ENCODE measurements around the gene LMF2. TPM values are rescaled to one million over a fixed set of nuclear protein-coding genes. Genes with fewer than 3 reads are reported as not detected.
A peak's percentile ranks its signal among the peaks of the same experiment; 100 is the strongest.
"Not testable (repeated sequence)": the region's sequence is repeated elsewhere in the genome, so short reads cannot be mapped to it uniquely, and the experiment has no call there.

LMF2 gene
- polyA plus RNA-seq, 4 donors = 40.4 to 61.4 (median 41.9) TPM

DNA sequence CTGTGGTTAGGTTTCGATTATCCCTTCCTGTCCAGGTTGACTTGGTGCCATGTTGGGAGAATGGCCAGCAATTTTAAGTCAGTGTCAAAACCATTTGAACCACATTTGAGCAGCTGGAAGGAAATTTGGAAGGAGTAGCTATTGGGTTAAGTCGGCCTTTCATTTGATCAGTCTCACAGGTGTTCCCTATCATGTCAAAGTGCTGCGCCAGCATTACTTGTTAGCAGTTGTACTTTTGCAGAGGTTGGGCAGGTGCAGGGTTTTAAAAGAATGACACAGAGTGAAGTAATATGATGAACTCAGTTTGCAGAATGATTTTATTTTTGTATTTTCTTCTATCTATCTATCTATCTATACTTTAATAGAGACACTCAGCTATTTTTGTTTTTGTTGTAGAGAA is 28.7 kb upstream of the LMF2 start:
- no peak for DNase-seq (ENCODE audit: low read depth in 4 of 4, low spot score in 3 of 4)

DNA sequence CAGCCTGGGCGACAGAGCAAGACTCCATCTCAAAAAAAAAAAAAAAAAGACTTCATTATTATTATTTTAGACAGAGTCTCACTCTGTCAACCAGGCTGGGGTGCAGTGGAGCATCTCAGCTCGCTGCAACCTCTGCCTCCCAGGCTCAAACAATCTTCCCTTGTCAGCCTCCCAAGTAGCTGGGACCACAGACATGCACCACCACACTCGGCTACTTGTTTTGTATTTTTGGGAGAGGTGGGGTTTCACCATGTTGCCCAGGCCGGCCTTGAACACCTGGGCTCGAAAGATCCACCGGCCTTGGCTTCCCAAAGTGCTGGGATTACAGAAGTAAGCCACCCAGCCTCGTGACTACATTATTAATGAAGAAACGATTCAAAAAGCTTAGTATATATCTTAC is 27.6 kb upstream of the LMF2 start:
- DNase-seq (ENCODE audit: low read depth in 4 of 4, low spot score in 3 of 4) = no peak

GRCh38 chr22:50533856-50534711 is 26.6 kb upstream of the LMF2 start:
- DNase-seq (ENCODE audit: low read depth in 4 of 4, low spot score in 3 of 4) = not testable (repeated sequence)

- no peak for DNase-seq (ENCODE audit: low read depth in 4 of 4, low spot score in 3 of 4)
Measured at GRCh38 chr22:50532824-50533796, 25.6 kb upstream of the LMF2 start.

- no peak for DNase-seq (ENCODE audit: low read depth in 4 of 4, low spot score in 3 of 4)
Measured at GRCh38 chr22:50531962-50532674, 24.6 kb upstream of the LMF2 start.

DNA sequence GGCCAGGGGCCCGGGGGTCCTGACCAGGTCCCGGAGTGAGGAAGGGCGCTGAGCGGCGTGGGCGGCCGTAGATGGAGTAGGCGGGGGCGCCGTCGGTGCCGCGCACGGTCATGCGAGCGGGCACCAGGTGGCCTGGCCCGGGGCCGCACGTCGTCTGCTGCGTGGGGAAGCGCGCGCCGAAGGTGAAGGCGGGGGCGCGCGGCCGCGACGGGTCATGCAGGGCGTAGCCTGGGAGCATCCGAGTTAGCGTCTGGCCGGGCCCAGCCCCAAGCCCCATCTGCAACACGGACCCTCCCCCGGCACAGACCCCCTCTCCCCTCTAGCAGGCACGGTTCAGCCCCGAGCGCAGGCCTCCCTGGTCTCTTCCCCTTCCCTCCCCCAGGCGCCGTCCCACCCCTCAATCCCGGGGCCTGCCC is 24.1 kb upstream of the LMF2 start:
- DNase-seq (ENCODE audit: low read depth in 4 of 4, low spot score in 3 of 4) = no peak

DNA sequence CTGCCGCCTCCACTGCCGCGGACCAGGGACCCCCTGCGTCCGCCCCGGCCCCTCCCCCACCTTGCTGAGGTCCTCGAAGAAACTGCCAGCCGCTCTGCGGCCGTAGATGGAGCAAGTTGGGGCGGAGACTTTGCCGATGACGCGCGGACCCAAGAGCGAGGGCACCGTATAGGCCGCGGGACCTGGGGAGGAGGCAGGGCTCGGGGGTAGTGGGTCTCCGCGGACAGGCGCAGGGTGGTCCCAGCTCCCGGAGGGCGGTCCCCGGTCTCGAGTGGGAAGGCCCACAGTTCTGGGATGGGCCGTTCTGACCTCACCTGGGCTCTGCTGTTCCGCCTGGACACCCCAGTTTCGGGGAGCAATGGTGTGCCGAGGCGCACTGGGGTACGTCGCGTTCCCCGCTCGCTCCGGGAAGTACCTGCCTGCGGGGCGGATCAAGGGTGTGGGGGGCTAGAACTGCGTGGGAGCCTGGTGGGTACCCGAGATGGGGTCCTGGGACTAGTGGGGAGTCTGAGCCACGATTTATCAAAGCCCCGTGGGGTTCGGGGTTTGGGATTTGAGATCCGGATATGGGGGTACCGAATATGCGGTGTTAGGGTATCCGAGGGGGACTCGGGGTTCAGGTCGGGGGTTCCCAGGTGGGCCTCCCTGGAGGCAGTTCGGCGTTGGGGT is 23.5 kb upstream of the LMF2 start:
- DNase-seq (ENCODE audit: low read depth in 4 of 4, low spot score in 3 of 4) = no peak

DNA sequence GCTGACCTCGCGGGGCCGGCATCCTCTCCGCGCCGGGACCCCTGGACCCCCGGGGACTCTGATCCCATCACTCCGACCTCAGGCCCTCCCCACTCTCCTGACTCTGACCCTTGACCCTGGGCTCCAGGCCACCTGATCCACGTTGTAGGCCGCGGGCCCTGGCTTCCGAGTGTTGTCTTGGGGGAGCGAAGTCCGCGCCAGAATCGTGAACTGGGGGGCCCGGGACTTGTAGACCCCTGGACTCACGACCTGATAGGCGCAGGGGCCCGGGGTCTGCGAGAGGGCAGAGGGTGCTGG is 23.0 kb upstream of the LMF2 start:
- DNase-seq (ENCODE audit: low read depth in 4 of 4, low spot score in 3 of 4) = no peak

GRCh38 chr22:50529897-50530579 is 22.5 kb upstream of the LMF2 start, which contains the start of gene TYMP:
TSS of gene TYMP (minus strand) at chr22:50530012. CDS start at chr22:50529709, 303 bp downstream.
- no peak for DNase-seq (ENCODE audit: low read depth in 4 of 4, low spot score in 3 of 4)

DNA sequence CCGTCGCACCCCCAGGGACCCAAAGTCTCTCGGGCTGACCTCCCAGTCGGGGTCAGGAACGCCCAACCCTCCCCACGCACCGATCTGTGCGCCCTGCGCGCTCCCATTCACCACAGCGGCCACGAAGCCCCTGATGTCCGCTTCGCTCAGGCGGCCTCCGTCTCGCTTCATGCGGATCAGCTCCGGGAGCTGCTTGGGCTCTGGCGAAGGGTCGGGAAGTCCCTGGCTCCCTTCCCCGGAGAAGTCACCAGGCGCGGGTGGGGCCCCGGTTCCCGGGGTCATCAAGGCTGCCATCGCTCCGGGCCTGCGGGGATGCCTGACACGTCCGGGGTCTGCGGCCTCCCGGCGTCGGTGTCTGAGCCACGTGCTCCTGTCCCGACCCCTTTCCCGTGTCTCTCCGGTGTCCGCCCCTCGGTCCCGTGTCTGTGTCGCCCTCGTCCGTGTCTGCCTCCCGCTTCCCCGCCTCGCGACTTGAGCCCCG is 22.0 kb upstream of the LMF2 start:
- DNase-seq (ENCODE audit: low read depth in 4 of 4, low spot score in 3 of 4) = no peak

DNA sequence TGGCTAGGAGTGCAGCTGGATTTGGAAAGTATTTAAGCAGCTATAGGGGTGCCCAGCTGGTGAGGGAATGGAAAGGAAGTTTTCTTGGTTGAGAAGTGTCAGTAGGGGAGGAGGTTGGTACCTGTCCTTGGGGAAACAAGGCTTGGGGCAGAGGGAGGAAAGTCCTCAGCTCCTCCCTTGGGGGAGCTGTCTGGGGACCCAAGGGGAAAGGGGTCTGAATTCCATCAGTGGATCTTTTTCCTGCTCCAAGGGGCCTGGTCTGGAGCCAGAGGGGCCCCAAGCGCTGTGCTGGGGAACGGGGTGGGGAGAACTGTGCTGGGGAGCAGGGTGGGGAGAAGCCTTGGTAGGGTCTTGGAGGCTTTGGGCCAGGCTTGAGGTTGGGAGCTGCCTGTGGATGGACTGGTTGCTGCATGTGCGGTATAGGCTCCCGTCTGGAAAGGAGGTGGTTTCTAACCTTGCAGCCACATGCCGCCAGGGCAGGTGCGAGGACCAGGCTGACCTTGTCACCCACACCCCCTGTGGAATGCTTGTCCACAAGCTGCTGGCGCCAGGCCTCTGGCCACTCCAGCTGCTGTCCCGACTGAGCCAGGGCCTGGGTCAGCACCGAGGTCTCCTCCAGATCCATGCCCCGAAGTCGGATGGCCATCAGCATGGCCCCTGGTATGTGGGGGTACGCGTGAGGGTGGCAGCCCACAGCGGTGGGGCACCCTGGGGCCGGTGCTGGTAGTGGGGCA is 21.3 kb upstream of the LMF2 start:
- no peak for DNase-seq (ENCODE audit: low read depth in 4 of 4, low spot score in 3 of 4)

- no peak for DNase-seq (ENCODE audit: low read depth in 4 of 4, low spot score in 3 of 4)
Measured at GRCh38 chr22:50527921-50528681, 20.6 kb upstream of the LMF2 start.

- no peak for DNase-seq (ENCODE audit: low read depth in 4 of 4, low spot score in 3 of 4)
Measured at GRCh38 chr22:50526834-50527801, 19.6 kb upstream of the LMF2 start.

DNA sequence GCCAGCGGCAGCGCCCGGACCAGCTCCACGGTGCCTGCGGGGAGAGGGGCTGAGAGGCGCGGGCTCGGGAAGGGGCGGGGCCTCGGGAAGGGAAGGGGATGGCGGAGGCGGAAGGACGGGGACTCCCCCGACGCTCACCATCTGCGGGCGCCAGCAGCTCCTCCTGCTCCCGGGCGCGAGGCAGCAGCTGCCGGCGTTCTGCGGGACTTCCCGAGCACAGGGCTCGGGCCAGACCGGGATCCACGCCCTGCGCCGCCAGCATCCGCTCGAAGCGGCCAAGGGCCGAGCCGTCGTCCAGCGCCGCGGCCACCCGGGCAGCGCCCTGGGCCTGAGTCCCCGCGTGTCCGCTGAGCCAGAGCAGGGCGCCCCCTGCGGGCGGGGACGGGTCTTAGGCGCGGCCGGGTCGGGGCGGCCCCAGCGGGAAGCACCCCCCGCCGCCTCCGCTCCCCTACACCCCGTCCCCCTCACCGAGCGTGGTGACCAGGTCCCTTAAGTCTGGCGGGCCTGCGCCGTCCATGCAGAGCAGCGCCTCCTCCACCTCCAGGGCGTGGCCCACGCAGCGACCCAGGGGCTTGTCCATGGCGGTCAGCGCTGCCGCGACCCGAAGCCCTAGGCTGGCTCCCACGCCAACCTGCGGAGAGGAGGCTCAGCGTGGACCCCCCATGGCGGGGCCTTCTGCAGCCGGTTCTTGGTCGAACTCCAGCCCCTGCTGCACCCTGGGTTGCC is 18.8 kb upstream of the LMF2 start:
- DNase-seq (ENCODE audit: low read depth in 4 of 4, low spot score in 3 of 4) = no peak

GRCh38 chr22:50525858-50526107 is 18.3 kb upstream of the LMF2 start:
- no peak for DNase-seq (ENCODE audit: low read depth in 4 of 4, low spot score in 3 of 4)

DNA sequence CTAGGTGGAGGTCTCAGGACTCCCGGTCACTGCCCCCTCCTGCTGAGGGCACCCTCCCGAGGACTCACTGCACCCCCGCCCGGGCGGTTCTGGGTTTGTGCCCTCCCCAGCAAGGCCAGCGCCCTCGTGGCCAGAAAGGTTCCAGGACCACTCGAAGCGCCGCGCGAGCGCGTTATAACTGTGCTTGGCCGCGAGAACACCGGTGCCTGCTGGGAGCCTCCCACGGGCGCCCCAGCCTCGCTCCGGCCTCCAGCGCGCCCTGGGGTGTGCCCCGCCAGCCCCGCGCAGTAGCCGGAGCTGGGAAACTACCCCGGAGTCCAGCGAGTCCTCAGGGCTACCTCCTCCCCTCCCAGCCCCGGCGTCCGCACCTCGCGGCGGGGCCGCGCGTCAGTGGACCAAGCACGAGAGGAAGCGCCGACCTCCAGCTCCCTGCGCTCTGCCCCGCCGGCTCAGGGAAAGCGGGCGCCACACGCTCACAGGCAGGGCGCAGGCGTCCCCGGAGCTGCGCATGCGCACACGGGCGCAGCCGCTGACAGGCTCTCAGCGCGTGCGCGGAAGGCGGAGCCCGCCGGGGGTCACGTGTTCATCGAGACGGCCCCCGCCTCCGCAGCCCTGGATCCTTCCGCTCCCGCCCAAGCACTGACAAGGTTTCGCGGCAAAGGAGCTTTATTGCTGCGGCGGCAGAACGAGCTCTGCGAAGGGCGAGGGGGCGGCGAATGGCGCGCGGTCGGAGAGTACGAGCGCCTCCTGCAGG is 17.8 kb upstream of the LMF2 start, which contains the start of gene SCO2:
Gene SCO2, minus strand, starts transcription at position 495 of the 754 bp plus-strand sequence. CDS start 1,187 bp downstream, outside the sequence.
- DNase-seq (ENCODE audit: low read depth in 4 of 4, low spot score in 3 of 4) = peak; percentile 96 to 97 (median 96)

Data from right renal pelvis (tissue), 4 donors.